ENCODE measurements around the gene EPHB2.

Gene EPHB2

DNA sequence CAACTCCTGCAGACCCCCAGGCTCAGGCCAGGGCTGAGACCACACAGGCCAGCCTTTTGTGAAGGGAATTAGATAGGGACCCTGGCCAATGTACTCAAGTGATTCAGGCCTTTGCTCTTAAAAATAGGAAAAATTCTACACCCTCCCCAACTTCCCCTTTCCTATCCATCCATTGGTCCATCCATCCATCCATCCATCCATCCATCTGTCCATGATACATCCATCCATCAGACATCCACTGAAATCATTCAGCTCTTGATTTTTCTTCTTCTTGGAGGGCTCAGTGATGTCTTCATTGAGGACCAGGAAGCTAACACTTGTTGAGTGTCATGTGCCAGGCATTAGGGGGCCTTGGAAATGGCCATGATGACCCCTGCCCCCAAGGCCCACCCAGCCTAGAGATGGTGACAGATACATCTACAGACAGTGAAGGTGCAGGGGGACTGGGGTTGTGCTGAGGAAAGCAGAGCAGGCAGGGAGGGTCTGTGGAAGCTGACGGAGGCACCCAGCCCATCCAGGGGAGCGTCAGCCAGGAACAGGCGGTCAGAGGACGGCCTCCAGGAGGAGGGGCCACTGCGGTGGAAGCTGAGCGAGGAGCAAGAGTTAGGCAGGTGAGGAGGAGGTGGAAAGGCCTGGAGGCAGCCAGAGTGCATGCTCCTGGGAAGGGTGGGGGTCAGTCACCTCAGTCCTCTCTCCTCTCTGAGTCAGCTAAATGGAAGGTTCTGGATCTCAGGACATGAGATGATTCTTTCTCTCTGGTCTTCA, 81.9 kb downstream of the EPHB2 start:
- no peaks in the 10 kb centered on the region for H3K4me1 Mint-ChIP-seq
- no peaks in the 10 kb centered on the region for H3K36me3 Mint-ChIP-seq
- no peak overlapping the region for H3K4me3 Mint-ChIP-seq
- no peaks in the 10 kb centered on the region for H3K9me3 Mint-ChIP-seq
- ATAC-seq (ENCODE audit: low read depth) (no peak), DNase-seq (ENCODE audit: low spot score in 2 of 2) (no peak)
- H3K27me3 Mint-ChIP-seq = peaks cover 6% of the 10 kb centered on the region
- no peak overlapping the region for H3K27ac Mint-ChIP-seq

DNA sequence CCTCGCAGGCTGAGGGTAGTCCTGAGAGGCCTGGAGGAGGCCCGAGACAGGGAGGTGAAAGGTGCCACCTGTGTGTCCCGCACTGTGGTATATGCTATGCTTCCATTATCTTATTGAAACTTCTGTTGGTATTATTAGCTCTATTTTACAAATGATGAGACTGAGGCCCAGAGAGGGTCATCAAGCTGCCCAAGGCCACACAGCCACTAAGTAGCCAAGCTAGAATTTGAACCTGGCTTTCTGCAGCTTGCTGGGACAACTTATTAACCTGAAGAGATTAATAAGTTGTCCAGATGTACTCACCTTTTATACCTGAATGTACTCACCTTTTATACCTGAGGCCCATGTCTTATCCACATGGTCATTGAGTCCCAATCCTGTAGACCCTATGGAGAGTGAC, 83.0 kb downstream of the EPHB2 start:
- ATAC-seq (ENCODE audit: low read depth) (no peak), DNase-seq (ENCODE audit: low spot score in 2 of 2) (no peak)
- H3K27me3 Mint-ChIP-seq = peaks cover 7% of the 10 kb centered on the region
- no peaks in the 10 kb centered on the region for H3K36me3 Mint-ChIP-seq
- no peak overlapping the region for H3K4me3 Mint-ChIP-seq
- no peak overlapping the region for H3K27ac Mint-ChIP-seq
- H3K9me3 Mint-ChIP-seq = no peaks in the 10 kb centered on the region
- H3K4me1 Mint-ChIP-seq = no peaks in the 10 kb centered on the region

DNA sequence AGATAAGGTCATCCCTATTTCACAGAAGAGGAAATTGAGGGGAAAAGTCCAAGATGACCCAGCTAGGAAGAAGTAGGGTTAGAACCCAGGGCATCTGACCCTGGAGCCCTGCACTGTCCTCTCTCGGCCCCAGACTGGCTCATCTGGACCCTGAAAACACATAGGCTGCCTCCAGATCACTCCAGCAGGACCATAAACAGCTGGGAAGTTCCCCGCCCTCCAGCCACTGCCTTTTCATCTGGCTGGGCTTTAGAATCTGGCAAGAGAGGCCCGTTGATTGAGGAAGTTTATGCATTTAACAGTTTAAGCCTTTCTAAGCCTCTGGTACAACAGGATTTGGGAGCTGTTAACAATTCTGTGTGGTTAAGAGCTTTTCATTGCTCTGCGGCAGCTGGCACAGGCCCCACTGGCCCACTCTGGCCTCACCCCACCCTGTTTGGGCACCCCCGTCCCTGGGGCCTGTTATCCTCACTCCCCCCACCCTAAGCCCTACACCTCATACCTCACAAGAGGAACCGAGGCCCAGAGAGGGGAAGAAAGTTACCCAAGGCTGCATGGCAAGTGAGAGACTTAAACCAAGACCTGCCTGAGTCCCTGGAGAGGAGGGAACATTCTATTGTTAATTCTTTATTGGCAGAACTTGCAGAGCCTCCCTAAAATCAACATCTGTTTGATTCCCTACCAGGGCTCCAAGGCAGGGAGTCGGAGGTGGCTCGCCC, 84.2 kb downstream of the EPHB2 start:
- Mint-ChIP-seq H3K4me3 (no peak overlapping the region), H3K27ac (no peak overlapping the region), H3K27me3 (peaks cover 7% of the 10 kb centered on the region), H3K9me3 (no peaks in the 10 kb centered on the region), H3K36me3 (no peaks in the 10 kb centered on the region), H3K4me1 (no peaks in the 10 kb centered on the region)
- ATAC-seq (ENCODE audit: low read depth) (no peak), DNase-seq (ENCODE audit: low spot score in 2 of 2) (no peak)

DNA sequence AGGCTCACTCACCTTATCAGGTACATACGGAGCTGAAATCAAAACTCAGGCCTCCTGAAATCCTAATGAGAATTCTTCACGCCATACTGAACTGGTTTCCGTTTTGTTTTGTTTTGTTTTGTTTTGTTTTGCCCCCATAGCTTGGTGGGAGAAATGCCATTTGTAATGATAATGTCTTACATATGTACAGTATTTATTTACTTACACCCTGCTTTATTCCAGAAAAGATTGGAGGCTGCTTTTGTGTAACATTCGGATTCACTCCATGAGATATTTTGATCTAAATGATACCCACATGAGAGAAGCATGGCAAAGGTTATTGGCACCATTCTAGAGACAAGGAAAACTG, 84.7 kb downstream of the EPHB2 start:
- Mint-ChIP-seq H3K9me3 (no peaks in the 10 kb centered on the region), H3K4me3 (no peak overlapping the region), H3K27ac (no peak overlapping the region), H3K36me3 (no peaks in the 10 kb centered on the region), H3K27me3 (peaks cover 7% of the 10 kb centered on the region), H3K4me1 (no peaks in the 10 kb centered on the region)
- ATAC-seq (ENCODE audit: low read depth) (no peak), DNase-seq (ENCODE audit: low spot score in 2 of 2) (no peak)

DNA sequence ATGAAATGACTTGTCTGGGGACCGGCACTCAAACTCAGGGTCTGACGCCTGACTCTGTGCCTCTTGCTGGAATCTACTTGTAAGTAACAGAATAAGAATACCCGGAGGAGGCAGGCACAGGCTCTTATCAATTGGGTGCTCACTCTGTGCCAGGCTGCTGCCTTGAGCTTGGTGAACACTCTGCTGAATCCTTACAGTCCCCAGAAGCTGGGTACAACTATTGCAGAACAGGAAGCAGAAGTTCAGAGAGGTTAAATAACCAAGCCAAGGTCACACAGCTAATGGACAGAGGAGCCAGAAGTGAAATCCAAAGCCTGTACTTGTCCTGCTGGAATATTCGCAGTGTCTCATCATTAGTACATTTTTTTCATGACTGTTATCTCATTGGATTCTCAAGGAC, 86.0 kb downstream of the EPHB2 start:
- no peak for ATAC-seq (ENCODE audit: low read depth)
- Mint-ChIP-seq H3K4me1 (no peaks in the 10 kb centered on the region), H3K4me3 (no peak overlapping the region), H3K27ac (no peak overlapping the region), H3K36me3 (no peaks in the 10 kb centered on the region), H3K27me3 (peaks cover 7% of the 10 kb centered on the region), H3K9me3 (no peaks in the 10 kb centered on the region)
- DNase-seq (ENCODE audit: low spot score in 2 of 2) = no peak

DNA sequence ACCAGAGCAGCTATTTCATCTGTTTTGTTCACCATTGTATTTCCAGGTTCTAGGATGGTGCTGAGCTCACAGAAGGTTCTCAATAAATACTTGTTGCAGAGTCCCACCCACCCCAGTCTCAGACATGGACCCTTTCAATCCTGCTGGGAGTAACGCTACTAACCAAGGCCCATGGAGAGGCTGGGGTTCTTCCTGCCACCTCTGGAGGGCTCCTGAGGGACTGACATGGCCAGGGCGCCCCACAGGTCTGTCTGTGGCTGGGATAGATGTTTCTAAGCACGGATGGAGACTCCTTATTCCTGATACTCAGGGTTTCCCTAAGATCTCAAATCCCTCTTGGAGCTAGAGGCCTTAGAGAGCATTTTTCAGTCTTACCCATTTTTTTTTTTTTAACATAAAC, 87.4 kb downstream of the EPHB2 start:
- DNase-seq (ENCODE audit: low spot score in 2 of 2) = no peak
- ATAC-seq (ENCODE audit: low read depth) = no peak
- H3K27ac Mint-ChIP-seq = no peak overlapping the region
- H3K36me3 Mint-ChIP-seq = no peaks in the 10 kb centered on the region
- no peaks in the 10 kb centered on the region for H3K4me1 Mint-ChIP-seq
- peaks cover 6% of the 10 kb centered on the region for H3K27me3 Mint-ChIP-seq
- no peak overlapping the region for H3K4me3 Mint-ChIP-seq
- no peaks in the 10 kb centered on the region for H3K9me3 Mint-ChIP-seq

DNA sequence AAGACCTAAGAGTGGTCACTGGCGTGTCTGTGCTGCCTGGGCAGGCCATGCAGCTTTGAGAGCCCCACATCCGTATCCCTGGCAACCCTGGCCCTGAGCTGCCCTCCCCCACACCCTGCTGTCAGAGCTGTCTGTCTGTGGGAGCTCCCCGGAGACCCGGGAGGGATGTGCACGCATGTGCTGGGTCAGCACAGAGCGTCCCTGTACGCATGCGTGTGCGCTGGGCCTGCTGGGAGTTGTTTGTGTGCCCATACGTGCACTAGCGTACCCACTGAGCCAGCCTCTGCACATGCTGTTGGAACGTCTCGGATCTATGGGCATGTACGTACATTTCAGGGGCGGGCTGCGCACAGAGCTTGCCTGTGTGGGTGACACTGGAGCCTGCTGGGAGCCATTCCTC, 89.3 kb downstream of the EPHB2 start:
- Mint-ChIP-seq H3K4me1 (no peaks in the 10 kb centered on the region), H3K9me3 (no peaks in the 10 kb centered on the region)
- no peak for ATAC-seq (ENCODE audit: low read depth)

DNA sequence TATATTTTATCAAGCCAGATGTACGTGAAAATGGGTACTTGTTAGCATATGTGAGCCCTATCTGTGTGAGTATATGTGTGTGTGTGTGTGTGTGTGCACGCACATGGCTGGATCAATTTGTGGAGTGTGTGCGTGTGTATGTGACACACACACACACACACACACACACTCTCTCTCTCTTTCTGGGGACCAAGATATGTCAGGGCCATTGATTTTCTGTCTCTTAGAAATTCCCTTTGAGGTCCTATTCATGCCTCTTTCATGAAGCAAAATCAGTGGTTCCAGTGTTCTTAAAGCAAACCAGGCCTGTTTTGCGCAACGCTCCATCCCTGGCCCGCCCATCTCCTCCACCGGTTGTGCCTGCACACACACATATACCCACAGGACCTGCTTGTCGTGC, 90.0 kb downstream of the EPHB2 start:
- H3K4me1 Mint-ChIP-seq = no peaks in the 10 kb centered on the region
- no peak overlapping the region for H3K4me3 Mint-ChIP-seq
- H3K36me3 Mint-ChIP-seq = no peaks in the 10 kb centered on the region
- H3K27ac Mint-ChIP-seq = no peak overlapping the region
- ATAC-seq (ENCODE audit: low read depth) (no peak), DNase-seq (ENCODE audit: low spot score in 2 of 2) (no peak)
- no peaks in the 10 kb centered on the region for H3K9me3 Mint-ChIP-seq
- peaks cover 10% of the 10 kb centered on the region for H3K27me3 Mint-ChIP-seq

More for the DNA sequence above, 89.3 kb downstream of the EPHB2 start:
- H3K36me3 Mint-ChIP-seq = no peaks in the 10 kb centered on the region
- no peak for DNase-seq (ENCODE audit: low spot score in 2 of 2)
- no peak overlapping the region for H3K4me3 Mint-ChIP-seq
- peaks cover 6% of the 10 kb centered on the region for H3K27me3 Mint-ChIP-seq
- no peak overlapping the region for H3K27ac Mint-ChIP-seq

DNA sequence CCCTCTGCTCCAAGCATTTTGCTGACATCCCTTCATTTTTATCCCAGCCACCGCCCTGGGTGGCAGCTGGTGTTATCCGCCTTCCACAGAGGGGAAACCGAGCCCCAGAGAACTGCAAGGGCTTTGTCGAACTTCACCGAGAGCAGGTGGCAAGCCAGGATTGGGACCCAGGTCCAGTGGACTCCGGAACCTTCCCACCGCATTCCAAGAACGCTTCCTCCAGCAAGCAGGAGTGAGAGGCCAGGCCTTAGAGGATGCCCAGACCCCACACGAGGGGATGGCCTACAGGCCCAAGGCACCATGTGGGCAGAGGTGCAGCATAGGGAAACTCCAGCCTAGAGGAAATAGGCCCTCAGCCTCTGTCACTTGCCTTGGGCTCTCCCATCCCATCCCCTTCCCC, 90.7 kb downstream of the EPHB2 start:
- Mint-ChIP-seq H3K4me3 (no peak overlapping the region), H3K27me3 (peaks cover 11% of the 10 kb centered on the region), H3K27ac (no peak overlapping the region), H3K4me1 (no peaks in the 10 kb centered on the region), H3K36me3 (no peaks in the 10 kb centered on the region), H3K9me3 (no peaks in the 10 kb centered on the region)
- ATAC-seq (ENCODE audit: low read depth) (no peak), DNase-seq (ENCODE audit: low spot score in 2 of 2) (no peak)

DNA sequence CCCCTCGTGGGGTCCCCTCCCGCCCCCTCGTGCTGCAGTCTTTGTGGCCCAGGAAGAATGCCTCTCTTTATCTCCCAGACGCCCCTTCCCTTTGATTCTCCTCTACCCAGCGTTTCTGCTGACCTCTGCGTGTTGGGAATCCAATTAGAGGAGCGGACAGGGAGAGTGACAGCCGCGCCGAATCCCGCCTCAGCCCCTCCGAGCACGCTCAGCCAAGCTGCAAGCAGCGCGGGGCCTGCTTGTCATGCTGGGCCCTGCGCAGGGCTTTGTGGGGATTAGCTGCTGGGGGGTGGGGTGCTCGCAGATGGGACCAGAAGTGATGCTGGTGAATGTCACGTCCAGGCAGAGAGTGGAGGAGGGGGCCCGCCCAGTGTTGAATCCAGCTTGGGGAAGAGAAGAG, 91.1 kb downstream of the EPHB2 start:
- Mint-ChIP-seq H3K36me3 (no peaks in the 10 kb centered on the region), H3K9me3 (no peaks in the 10 kb centered on the region), H3K27me3 (peaks cover 11% of the 10 kb centered on the region), H3K4me3 (no peak overlapping the region), H3K27ac (no peak overlapping the region), H3K4me1 (no peaks in the 10 kb centered on the region)
- ATAC-seq (ENCODE audit: low read depth) (no peak), DNase-seq (ENCODE audit: low spot score in 2 of 2) (no peak)

DNA sequence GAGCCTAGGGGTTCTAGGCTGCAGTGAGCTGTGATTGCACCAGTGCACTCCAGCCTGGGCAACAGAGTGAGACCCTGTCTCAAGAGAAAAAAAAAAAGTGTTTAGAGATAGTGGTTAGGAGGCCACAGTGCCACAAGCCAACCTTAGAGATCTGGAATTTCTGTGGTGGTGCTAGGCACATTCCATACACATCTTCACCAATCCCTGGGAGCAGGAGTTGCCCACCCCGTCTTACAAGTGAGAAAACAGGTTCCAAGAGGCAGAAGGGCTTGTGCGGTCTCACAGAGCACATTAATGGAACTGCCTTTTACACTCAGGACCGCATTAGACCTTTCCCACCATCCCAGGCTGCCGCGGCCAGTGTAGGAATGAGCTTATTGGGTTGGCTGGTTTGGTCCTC, 93.2 kb downstream of the EPHB2 start:
- H3K27me3 Mint-ChIP-seq = peaks cover 12% of the 10 kb centered on the region
- ATAC-seq (ENCODE audit: low read depth) = no peak

DNA sequence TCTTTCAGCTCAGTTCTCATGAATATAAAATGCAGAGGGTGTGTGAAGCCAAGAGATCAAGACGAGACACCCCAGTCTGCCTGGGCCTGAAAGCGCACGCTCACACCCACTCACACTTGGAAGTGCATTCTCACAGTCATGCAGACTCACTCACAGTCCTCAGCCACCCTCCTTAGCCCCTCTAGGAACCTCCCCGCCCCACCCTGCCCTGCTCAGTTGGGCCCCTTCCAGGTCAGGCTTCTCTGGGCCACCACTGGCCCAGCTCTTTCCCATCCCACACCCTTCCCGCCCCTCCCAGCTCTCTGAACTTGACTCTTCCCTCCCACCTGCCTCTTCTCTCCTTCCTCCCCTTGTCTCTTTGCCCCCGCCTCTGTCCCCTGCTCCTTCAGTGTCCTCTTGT, 93.8 kb downstream of the EPHB2 start:
- no peak overlapping the region for H3K4me3 Mint-ChIP-seq
- no peaks in the 10 kb centered on the region for H3K36me3 Mint-ChIP-seq
- DNase-seq (ENCODE audit: low spot score in 2 of 2) = no peak
- no peaks in the 10 kb centered on the region for H3K9me3 Mint-ChIP-seq
- H3K4me1 Mint-ChIP-seq = no peaks in the 10 kb centered on the region
- H3K27ac Mint-ChIP-seq = no peak overlapping the region
- no peak for ATAC-seq (ENCODE audit: low read depth)
- H3K27me3 Mint-ChIP-seq = peaks cover 10% of the 10 kb centered on the region

More for the DNA sequence above, 93.2 kb downstream of the EPHB2 start:
- no peaks in the 10 kb centered on the region for H3K4me1 Mint-ChIP-seq
- no peaks in the 10 kb centered on the region for H3K36me3 Mint-ChIP-seq
- no peaks in the 10 kb centered on the region for H3K9me3 Mint-ChIP-seq
- H3K27ac Mint-ChIP-seq = no peak overlapping the region
- no peak overlapping the region for H3K4me3 Mint-ChIP-seq
- DNase-seq (ENCODE audit: low spot score in 2 of 2) = no peak

DNA sequence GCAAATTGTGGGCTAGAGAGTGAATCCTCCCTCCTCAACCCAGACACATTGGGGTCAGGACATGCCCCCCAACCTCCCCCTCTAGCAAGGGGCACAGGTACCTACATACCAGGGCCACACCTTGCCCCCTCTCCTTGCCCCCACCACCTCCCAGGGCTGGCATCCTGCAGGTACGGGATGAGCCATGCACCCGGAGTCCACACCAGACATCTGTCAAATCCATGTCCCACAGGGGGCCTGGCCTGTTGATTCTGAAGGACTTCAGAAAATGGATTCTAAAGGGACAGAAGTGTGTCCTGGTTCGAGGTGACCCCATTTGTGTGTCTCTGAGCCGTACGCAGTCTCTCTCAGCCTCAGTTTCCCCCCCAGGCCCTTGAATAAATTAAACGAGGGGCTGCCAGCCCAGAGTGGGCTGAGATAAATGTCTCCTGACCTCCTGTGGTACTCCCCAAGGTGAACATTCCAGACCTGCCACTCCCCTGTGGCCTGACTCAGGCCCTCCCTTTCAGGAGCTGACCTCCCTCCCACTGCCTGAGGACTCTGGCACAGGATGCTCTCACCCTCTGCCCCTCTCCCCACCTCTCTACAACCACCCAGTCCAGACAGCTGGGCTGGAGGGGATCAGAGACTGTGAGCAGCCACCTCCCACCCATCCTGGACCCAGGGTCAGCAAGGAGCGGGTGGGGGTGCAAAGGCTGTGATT, 94.5 kb downstream of the EPHB2 start:
- Mint-ChIP-seq H3K36me3 (no peaks in the 10 kb centered on the region), H3K9me3 (no peaks in the 10 kb centered on the region), H3K4me3 (no peak overlapping the region), H3K4me1 (no peaks in the 10 kb centered on the region), H3K27ac (no peak overlapping the region), H3K27me3 (peaks cover 10% of the 10 kb centered on the region)
- DNase-seq (ENCODE audit: low spot score in 2 of 2) = no peak
- no peak for ATAC-seq (ENCODE audit: low read depth)

DNA sequence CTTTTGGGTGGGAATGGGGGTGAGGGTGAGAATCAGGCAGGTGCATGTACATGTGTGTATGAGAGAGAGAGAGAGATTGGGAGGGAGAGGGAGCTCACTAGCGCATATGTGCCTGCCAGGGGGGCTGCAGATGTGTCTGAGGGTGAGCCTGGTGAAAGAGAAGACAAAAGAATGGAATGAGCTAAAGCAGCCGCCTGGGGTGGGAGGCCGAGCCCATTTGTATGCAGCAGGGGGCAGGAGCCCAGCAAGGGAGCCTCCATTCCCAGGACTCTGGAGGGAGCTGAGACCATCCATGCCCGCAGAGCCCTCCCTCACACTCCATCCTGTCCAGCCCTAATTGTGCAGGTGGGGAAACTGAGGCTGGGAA, 95.0 kb downstream of the EPHB2 start:
- Mint-ChIP-seq H3K36me3 (no peaks in the 10 kb centered on the region), H3K9me3 (no peaks in the 10 kb centered on the region), H3K27me3 (peaks cover 10% of the 10 kb centered on the region), H3K4me3 (no peak overlapping the region), H3K4me1 (no peaks in the 10 kb centered on the region), H3K27ac (no peak overlapping the region)
- ATAC-seq (ENCODE audit: low read depth) = no peak
- DNase-seq (ENCODE audit: low spot score in 2 of 2) = no peak
